ENCODE data around the gene NPFFR2. TPM values are rescaled to one million over a fixed set of nuclear protein-coding genes. Genes with fewer than 3 reads are reported as not detected.

The NPFFR2 gene
- total RNA-seq, 1 experiment from 2014 or later, result not detected

DNA sequence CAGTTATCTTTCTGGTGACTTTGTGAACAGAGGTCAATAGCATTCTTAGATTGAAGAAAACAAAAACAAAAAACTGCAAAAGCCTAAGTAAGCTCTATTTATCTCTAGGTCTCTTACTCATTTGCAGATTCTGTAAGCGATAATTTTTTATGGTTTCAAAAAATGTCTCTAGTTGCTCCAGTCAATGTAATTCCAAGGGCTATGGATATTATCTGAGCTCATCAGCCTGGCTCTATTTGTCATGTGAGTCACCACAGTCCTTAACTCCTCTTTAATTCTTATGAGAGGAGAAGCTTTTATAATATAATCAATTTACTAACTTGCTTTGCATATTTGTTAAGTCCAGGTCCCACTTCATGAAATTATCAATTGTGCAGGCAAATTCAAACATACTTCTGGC, 79.1 kb downstream of the NPFFR2 start:
- no peaks in the 10 kb centered on the region for H3K9me3 Mint-ChIP-seq (ENCODE audit: unreplicated experiment)
- CTCF ChIA-PET, result interaction anchor here (0.7 kb wide), 1 partner anchor 1165 kb away, joined by 3 read pairs; no protein-coding TSS in a partner anchor
- POLR2A ChIA-PET, result no interaction called here
- H3K4me1 Mint-ChIP-seq (ENCODE audit: insufficient read depth, unreplicated experiment), result peaks cover 17% of the 10 kb centered on the region
- no peak overlapping the region for H3K4me3 Mint-ChIP-seq (ENCODE audit: unreplicated experiment)
- intact Hi-C loops (cut with micrococcal nuclease), result no loop called here
- no peaks in the 10 kb centered on the region for H3K27me3 Mint-ChIP-seq (ENCODE audit: insufficient read depth, unreplicated experiment)
- no TSS peak for BruUV-seq (replicated peaks)
- TF ChIP-seq, protein P1, sequence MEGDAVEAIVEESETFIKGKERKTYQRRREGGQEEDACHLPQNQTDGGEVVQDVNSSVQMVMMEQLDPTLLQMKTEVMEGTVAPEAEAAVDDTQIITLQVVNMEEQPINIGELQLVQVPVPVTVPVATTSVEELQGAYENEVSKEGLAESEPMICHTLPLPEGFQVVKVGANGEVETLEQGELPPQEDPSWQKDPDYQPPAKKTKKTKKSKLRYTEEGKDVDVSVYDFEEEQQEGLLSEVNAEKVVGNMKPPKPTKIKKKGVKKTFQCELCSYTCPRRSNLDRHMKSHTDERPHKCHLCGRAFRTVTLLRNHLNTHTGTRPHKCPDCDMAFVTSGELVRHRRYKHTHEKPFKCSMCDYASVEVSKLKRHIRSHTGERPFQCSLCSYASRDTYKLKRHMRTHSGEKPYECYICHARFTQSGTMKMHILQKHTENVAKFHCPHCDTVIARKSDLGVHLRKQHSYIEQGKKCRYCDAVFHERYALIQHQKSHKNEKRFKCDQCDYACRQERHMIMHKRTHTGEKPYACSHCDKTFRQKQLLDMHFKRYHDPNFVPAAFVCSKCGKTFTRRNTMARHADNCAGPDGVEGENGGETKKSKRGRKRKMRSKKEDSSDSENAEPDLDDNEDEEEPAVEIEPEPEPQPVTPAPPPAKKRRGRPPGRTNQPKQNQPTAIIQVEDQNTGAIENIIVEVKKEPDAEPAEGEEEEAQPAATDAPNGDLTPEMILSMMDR (IDR thresholded peaks at IDR 0.05; ENCODE audit: unreplicated experiment), result no peak
- no peaks in the 10 kb centered on the region for H3K36me3 Mint-ChIP-seq (ENCODE audit: insufficient read depth, unreplicated experiment)
- no peak for DNase-seq (ENCODE audit: unreplicated experiment)
- no peak overlapping the region for H3K27ac Mint-ChIP-seq (ENCODE audit: low read depth, unreplicated experiment)

DNA sequence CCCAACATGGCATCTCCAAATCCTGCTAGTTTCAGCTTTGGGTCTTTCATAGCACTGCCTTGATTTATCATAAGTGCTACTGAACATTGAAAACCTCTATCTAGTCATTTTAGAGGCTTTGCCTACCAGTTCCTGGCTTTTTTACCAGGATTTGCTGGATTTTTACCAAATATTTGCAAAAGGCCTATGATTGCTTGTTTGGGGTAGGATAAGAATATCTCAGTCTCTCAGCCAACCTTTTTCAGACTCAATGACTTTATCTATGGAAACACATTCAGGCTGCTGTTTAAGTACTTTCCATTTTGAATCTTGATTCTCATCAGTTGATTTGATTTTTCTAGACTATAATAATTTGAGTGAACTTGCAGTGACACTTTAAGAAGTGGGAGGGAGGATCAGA, 80.1 kb downstream of the NPFFR2 start:
- intact Hi-C loops (cut with micrococcal nuclease), result no loop called here
- ChIA-PET POLR2A (interaction anchor here (0.5 to 1.4 kb wide), 2 partner anchors 11 to 97 kb away, joined by 4 read pairs; no protein-coding TSS in a partner anchor), CTCF (interaction anchor here (0.7 kb wide), 1 partner anchor 1164 kb away, joined by 3 read pairs; no protein-coding TSS in a partner anchor)
- DNase-seq (ENCODE audit: unreplicated experiment), result no peak
- Mint-ChIP-seq H3K27ac (ENCODE audit: low read depth, unreplicated experiment) (peak overlapping the region; percentile 42), H3K27me3 (ENCODE audit: insufficient read depth, unreplicated experiment) (no peaks in the 10 kb centered on the region), H3K4me1 (ENCODE audit: insufficient read depth, unreplicated experiment) (peaks cover 15% of the 10 kb centered on the region), H3K36me3 (ENCODE audit: insufficient read depth, unreplicated experiment) (no peaks in the 10 kb centered on the region), H3K9me3 (ENCODE audit: unreplicated experiment) (no peaks in the 10 kb centered on the region), H3K4me3 (ENCODE audit: unreplicated experiment) (no peak overlapping the region)
- TF ChIP-seq, protein P1 (IDR thresholded peaks at IDR 0.05; ENCODE audit: unreplicated experiment), result no peak
- BruUV-seq (replicated peaks), result no TSS peak

DNA sequence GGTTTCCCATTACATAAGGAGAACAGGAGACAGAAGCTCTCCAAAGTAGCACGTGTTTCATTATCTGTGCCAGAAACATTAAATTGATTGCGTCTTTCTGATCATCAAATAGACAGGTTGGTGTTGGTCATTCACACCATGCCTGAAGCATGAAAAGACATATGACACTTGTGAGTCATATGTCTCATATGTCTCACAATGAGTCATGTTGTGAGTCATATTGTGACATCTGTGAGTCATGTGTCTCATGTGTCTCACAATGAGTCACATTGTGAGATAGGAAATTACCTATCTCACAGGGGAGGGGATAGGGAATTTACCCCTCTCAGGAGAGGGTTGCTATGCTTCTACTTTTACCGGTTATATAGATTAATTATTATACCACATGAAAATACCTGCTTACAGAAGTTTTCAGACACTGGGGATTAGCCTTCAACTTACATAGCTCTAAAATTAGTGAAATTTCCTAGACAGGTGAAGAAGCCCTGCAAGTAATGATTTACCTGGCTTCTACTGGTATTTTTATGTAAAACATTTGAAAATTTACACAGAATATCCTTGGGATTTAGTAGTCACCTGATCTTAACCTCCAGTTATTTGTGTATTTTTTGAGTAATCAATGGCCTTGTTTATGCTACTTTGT, 80.8 kb downstream of the NPFFR2 start:
- H3K4me1 Mint-ChIP-seq (ENCODE audit: insufficient read depth, unreplicated experiment), result peaks cover 12% of the 10 kb centered on the region
- BruUV-seq (replicated peaks), result no TSS peak
- peak; percentile 98 for DNase-seq (ENCODE audit: unreplicated experiment)
- intact Hi-C loops (cut with micrococcal nuclease), result no loop called here
- no peaks in the 10 kb centered on the region for H3K36me3 Mint-ChIP-seq (ENCODE audit: insufficient read depth, unreplicated experiment)
- POLR2A ChIA-PET, result interaction anchor here (1.4 kb wide), 1 partner anchor 10 kb away, joined by 4 read pairs; no protein-coding TSS in a partner anchor
- TF ChIP-seq, protein P1 (IDR thresholded peaks at IDR 0.05; ENCODE audit: unreplicated experiment), result no peak
- CTCF ChIA-PET, result no interaction called here
- H3K9me3 Mint-ChIP-seq (ENCODE audit: unreplicated experiment), result no peaks in the 10 kb centered on the region
- H3K27ac Mint-ChIP-seq (ENCODE audit: low read depth, unreplicated experiment), result peak overlapping the region; percentile 42
- H3K27me3 Mint-ChIP-seq (ENCODE audit: insufficient read depth, unreplicated experiment), result no peaks in the 10 kb centered on the region
- H3K4me3 Mint-ChIP-seq (ENCODE audit: unreplicated experiment), result no peak overlapping the region

DNA sequence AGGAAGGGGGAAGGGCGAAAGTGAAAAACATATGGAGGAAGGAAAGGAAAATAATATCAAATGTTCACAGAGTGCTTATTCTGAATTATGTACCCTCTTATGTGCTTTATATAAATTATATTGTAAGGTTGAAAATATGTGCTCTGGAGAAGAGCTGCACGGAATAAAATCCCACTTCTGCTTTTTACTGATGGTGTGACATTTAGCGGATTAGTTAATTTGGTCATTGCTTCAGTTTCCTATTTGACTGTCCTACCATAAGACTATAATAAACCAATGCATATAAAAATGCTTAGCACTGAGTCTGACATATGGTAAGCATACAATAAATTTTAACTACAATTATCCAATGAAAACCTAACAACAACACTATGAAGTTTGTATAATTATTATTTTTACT, 86.2 kb downstream of the NPFFR2 start:
- ChIA-PET CTCF (interaction anchor here (0.6 kb wide), 1 partner anchor 29 kb away, joined by 3 read pairs; no protein-coding TSS in a partner anchor), POLR2A (no interaction called here)
- no peaks in the 10 kb centered on the region for H3K9me3 Mint-ChIP-seq (ENCODE audit: unreplicated experiment)
- no peak overlapping the region for H3K27ac Mint-ChIP-seq (ENCODE audit: low read depth, unreplicated experiment)
- DNase-seq (ENCODE audit: unreplicated experiment), result no peak
- H3K27me3 Mint-ChIP-seq (ENCODE audit: insufficient read depth, unreplicated experiment), result no peaks in the 10 kb centered on the region
- no peaks in the 10 kb centered on the region for H3K36me3 Mint-ChIP-seq (ENCODE audit: insufficient read depth, unreplicated experiment)
- no TSS peak for BruUV-seq (replicated peaks)
- no peak overlapping the region for H3K4me3 Mint-ChIP-seq (ENCODE audit: unreplicated experiment)
- no peaks in the 10 kb centered on the region for H3K4me1 Mint-ChIP-seq (ENCODE audit: insufficient read depth, unreplicated experiment)
- intact Hi-C loops (cut with micrococcal nuclease), result no loop called here
- TF ChIP-seq, protein P1 (IDR thresholded peaks at IDR 0.05; ENCODE audit: unreplicated experiment), result no peak
